Right lobe of liver (tissue), 6 donors: Measurements from ENCODE around the gene LRBA. TPM values are rescaled to one million over a fixed set of nuclear protein-coding genes. Genes with fewer than 3 reads are reported as not detected.

ENCODE experiments used
- ATAC-seq, 4 donors: fragments of 200-7000 bp; cut with Tn5 transposase; one replicate each; pipeline ENCODE4 v1.9.1; 2020; ENCODE audit warnings: mild to moderate bottlenecking in 4 of 4, moderate library complexity in 4 of 4
- DNase-seq, 3 donors: peaks; one replicate each; pipeline ENCODE4 v3.0.0-alpha.2; 2020
- H3K27ac ChIP-seq, 3 donors: fragments of 200-600 bp; one replicate each; pipeline ENCODE4 v1.8.0; 2022
- H3K27me3 ChIP-seq, 2 donors: fragments of 200-600 bp; one replicate each; pipeline ENCODE4 v1.8.0; 2022
- H3K36me3 ChIP-seq, 4 donors: fragments of 200-600 bp; sonication (generic) in 1 of 4; one replicate each; pipeline versions ENCODE4 v1.5.1 to v1.8.0; 2017 to 2022; ENCODE audit warnings: control low read depth in 1 of 4
- H3K4me1 ChIP-seq, 4 donors: fragments of 200-600 bp; sonication (generic) in 1 of 4; one replicate each; pipeline versions ENCODE4 v1.5.1 to v1.8.0; 2017 to 2022; ENCODE audit warnings: control low read depth in 1 of 4
- H3K4me3 ChIP-seq, 3 donors: fragments of 200-600 bp; one replicate each; pipeline ENCODE4 v1.8.0; 2022
- H3K9me3 ChIP-seq, 4 donors: fragments of 200-600 bp; sonication (generic) in 1 of 4; one replicate each; pipeline versions ENCODE4 v1.5.1 to v1.8.0; 2017 to 2022; ENCODE audit warnings: control low read depth in 1 of 4
- POLR2A ChIP-seq: fragments of 450-650 bp; IDR thresholded peaks from one replicate; pipeline ENCODE4 v1.6.1; 2017; ENCODE audit warnings: antibody characterized with exemption, mild to moderate bottlenecking
- WGBS: methylation state at CpG from one replicate; pipeline ENCODE4 v1.1.6; 2018; ENCODE audit warnings: low coverage, low lambda C conversion rate; ENCODE audit not compliant: insufficient coverage; ENCODE audit errors: missing lambda C conversion rate; 5-methylcytosine and 5-hydroxymethylcytosine counted together
- intact Hi-C, 2 donors: fragments of 100-400 bp; cut with DNase I; formaldehyde crosslinking; loops; one replicate each; pipeline versions ENCODE4 v1.11.2 to v1.14.1; 2022
- total RNA-seq, 6 experiments: library from RNA; depleted of rRNA in 2 of 6; stranded (reverse); fragments of >200 nt in 2 of 6; fragmentation: NEBNext Ultra II Directional in 3 of 6; extraction: Animal tissue kit (Norgen Biotek cat#: 25700) in 3 of 6; gene quantifications; one replicate each; pipeline versions ENCODE4 v1.1.0 to v1.2.4, GENCODE V29; 2016 to 2023
- TF ChIP-seq, protein P1 (sequence below), 4 donors: fragments of 200-600 bp in 3 of 4; fragments of 450-650 bp in 1 of 4; IDR thresholded peaks; one replicate each; pipeline versions ENCODE4 v1.5.1 to v1.8.0; 2016 to 2022; ENCODE audit warnings: antibody characterized with exemption in 4 of 4, mild to moderate bottlenecking in 2 of 4
- donor health status: DM: no; HTN: yes; CAD: no.
- donor health status: DM: no; HTN: no; CAD: no.
- donor health status: DM: no; HTN: no; CAD: no.
- donor health status: DM: no; HTN: yes; CAD: no.
- donor health status: DM: no; HTN: yes; CAD: no.

Gene LRBA
- total RNA-seq, 6 experiments from 2014 or later = 18.9 to 48.1 (median 24.5) TPM

GRCh38 chr4:150230561-150230960 lies 784.5 kb downstream of the LRBA start:
- ATAC-seq (no peak), DNase-seq (no peak)
- Histone ChIP-seq H3K4me3 (no peak overlapping the region), H3K27ac (no peak overlapping the region), H3K9me3 (no peaks in the 10 kb centered on the region), H3K36me3 (no peaks in the 10 kb centered on the region), H3K27me3 (no peaks in the 10 kb centered on the region), H3K4me1 (peaks cover 0 to 15% (median 6%) of the 10 kb centered on the region in 4 donors)
- TF ChIP-seq POLR2A = no peak
- TF ChIP-seq, protein P1, sequence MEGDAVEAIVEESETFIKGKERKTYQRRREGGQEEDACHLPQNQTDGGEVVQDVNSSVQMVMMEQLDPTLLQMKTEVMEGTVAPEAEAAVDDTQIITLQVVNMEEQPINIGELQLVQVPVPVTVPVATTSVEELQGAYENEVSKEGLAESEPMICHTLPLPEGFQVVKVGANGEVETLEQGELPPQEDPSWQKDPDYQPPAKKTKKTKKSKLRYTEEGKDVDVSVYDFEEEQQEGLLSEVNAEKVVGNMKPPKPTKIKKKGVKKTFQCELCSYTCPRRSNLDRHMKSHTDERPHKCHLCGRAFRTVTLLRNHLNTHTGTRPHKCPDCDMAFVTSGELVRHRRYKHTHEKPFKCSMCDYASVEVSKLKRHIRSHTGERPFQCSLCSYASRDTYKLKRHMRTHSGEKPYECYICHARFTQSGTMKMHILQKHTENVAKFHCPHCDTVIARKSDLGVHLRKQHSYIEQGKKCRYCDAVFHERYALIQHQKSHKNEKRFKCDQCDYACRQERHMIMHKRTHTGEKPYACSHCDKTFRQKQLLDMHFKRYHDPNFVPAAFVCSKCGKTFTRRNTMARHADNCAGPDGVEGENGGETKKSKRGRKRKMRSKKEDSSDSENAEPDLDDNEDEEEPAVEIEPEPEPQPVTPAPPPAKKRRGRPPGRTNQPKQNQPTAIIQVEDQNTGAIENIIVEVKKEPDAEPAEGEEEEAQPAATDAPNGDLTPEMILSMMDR (IDR thresholded peaks at IDR 0.05) = no peak
- intact Hi-C loops = no loop called here
- 88% methylated on average over 1 of the region's 2 CpGs for WGBS

GRCh38 chr4:150229520-150229919 lies 785.6 kb downstream of the LRBA start:
- no peak overlapping the region for H3K27ac ChIP-seq
- ATAC-seq (peak in 2 of 4 donors; percentile 29 to 44), DNase-seq (no peak)
- H3K36me3 ChIP-seq = no peaks in the 10 kb centered on the region
- intact Hi-C loops = no loop called here
- H3K27me3 ChIP-seq = no peaks in the 10 kb centered on the region
- H3K4me1 ChIP-seq = peaks cover 0 to 15% (median 6%) of the 10 kb centered on the region in 4 donors
- H3K4me3 ChIP-seq = no peak overlapping the region
- H3K9me3 ChIP-seq = no peaks in the 10 kb centered on the region
- TF ChIP-seq POLR2A = no peak
- TF ChIP-seq, protein P1 (IDR thresholded peaks at IDR 0.05) = no peak
- 0% methylated on average over 1 of the region's 1 CpG for WGBS

DNA sequence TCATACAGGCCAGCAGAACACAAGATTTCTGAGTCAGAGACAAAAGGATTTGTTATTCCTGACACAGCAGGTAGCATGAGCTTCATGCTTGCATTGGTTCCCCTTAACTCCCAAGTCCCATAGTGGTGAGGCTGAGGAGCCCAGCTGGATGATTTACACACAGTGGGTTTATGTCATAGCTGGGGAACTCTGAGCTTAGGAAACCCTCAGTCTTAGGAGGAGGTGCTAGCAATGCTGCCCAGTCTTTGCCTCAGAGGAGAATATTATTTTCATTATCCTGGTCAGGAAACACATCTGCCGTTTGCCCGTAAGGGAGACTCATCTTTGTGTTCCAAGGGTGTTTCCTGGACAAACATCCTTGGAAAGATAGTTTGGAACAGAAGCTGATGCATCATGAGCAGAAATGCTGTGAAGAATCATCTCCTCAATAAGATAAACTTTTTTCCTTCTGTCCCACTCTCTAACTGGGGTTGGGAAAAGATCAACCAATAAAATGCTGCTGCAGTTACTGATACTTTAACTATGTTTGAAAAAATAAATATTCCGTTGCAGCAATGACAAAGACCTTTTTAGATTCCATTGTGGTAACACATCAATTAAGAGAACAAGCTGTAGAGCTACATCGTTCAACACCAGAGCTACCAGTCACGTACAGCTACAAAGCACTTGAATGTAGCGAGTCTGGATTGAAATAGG lies 790.0 kb downstream of the LRBA start:
- Histone ChIP-seq H3K4me1 (no peaks in the 10 kb centered on the region), H3K9me3 (no peaks in the 10 kb centered on the region), H3K4me3 (no peak overlapping the region), H3K27ac (no peak overlapping the region), H3K36me3 (no peaks in the 10 kb centered on the region), H3K27me3 (no peaks in the 10 kb centered on the region)
- 74% methylated on average over 6 of the region's 6 CpGs for WGBS
- intact Hi-C loops = no loop called here
- TF ChIP-seq, protein P1 (IDR thresholded peaks at IDR 0.05) = no peak
- TF ChIP-seq POLR2A = no peak
- no peak for DNase-seq
- peak in 1 of 4 donors; percentile 15 for ATAC-seq

DNA sequence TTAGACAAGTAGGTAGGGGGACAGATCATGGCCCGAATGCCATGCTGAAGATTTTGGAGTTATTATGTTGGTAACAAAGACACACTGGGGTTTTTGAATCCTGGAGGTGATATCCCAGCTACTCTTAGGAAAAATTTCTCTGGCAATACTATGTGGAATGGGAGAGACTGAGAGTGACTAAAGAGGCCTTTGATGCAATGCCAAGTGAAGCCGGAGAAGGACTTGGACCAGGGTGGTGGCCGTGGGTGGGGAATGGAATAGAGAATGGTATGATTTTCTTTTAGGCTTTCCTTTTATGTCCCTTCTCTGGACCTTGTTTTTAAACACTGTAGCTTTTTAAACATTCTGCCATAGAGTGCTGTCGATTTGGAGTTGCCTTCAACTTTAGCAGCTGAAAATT lies 795.2 kb downstream of the LRBA start:
- TF ChIP-seq, protein P1 (IDR thresholded peaks at IDR 0.05) = no peak
- TF ChIP-seq POLR2A = no peak
- H3K4me1 ChIP-seq = no peaks in the 10 kb centered on the region
- no peak for DNase-seq
- no peaks in the 10 kb centered on the region for H3K9me3 ChIP-seq
- no peak overlapping the region for H3K4me3 ChIP-seq
- no peaks in the 10 kb centered on the region for H3K36me3 ChIP-seq
- 64% methylated on average over 4 of the region's 4 CpGs for WGBS
- no peaks in the 10 kb centered on the region for H3K27me3 ChIP-seq
- ATAC-seq = no peak
- H3K27ac ChIP-seq = no peak overlapping the region
- intact Hi-C loops = no loop called here
